Hair follicle dermal papilla cell (primary cell): ENCODE results near the gene TXN2. TPM values are rescaled to one million over a fixed set of nuclear protein-coding genes. Genes with fewer than 3 reads are reported as not detected.

Source experiments
- small RNA-seq: library from RNA; depleted of rRNA; stranded (forward); fragments of <200 nt; gene quantifications from one replicate; pipeline ENCODE3, GENCODE V24; 2012
- total RNA-seq: library from RNA; depleted of rRNA; stranded (reverse); fragments of >200 nt; gene quantifications from 2 replicates; pipeline ENCODE4 v1.2.3, GENCODE V29; 2012

TXN2 gene
- total RNA-seq: 26.8 and 32.2 TPM in 2 replicates

DNA sequence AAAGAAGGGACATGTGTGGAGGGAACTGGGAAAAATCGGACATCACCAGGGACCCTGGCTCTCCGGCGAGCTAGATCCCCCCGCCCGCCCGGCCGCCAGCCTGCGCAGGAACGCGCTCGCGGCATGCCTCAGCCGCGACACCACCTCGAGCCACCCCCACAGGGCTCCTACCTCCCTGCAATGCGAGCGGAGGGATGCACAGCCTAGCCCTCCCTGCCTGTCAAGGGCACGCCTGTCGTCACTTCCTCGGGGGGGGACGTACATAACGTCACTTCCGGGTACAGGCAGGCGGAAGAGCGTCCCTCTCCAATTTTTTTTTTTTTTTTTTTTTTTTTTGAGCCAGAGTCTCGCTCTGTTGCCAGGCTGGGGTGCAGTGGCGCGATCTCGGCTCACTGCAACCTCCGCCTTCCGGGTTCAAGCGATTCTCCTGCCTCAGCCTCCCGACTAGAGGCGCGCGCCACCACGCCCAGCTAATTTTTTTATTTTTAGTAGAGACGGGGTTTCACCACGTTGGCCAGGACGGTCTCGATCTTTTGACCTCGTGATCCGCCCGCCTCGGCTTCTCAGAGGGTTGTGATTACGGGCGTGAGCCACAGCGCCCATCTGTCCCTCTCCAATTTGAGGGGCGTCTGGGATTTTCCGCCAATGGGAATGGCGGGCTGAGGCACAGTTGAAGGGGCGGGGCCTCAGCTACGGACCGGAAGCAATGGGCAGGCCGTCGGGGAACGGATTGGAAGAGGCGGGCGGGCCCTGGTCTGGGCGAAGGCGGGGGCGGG, at the start of gene TXN2:
Gene TXN2, minus strand, starts transcription at position 248 of the 776 bp plus-strand sequence. CDS start 803 bp downstream, outside the sequence.

GRCh38 chr22:36528795-36529751, 47.6 kb upstream of the TXN2 start, which contains the start of gene EIF3D:
Gene EIF3D (minus strand): TSS chr22:36529166. CDS start chr22:36526121, 3,045 bp downstream.

DNA sequence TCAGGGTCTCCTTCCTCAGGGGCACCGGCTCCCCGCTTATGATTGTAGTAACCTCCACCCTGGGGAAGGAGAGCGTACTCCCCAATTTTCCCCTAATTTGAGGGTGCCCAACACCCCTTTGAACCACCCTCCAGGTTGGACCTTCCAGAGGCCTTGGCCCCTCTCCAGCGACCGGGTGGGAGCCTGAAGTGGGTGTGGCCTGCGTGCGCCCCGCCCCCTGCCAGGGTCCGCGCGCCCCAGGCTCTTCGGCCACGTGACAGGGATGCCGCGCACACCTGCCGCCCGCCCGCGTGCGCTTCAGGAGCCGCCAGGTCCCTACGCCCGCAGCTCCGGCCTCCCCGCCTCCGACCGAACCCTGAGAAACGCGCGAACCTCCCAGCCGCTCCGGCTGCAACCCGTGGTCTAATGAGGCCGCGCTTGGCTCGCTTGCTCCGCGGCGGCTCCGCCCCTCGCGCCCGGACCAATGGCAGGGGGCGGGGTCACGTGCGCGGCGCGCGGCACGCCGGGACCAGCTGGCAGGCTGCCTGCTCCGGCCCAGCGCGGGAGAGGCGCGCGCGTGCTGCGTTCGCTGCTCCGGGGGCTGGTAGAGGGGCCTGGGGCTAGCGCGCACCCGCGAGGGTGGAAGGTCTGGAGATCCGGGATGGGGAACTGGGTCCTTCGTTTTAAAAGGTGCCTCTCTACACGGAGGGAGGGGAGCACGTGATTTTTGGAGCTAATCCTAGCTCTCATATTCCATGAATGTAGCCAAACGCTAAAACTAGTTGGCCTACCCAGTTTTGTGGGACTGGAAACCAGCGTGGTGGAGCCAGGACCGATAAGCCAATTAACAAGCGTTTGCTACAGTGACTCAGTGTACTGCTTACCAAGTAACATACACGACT, 25.4 kb upstream of the TXN2 start, which contains the start of gene FOXRED2:
Gene FOXRED2, minus strand, starts transcription at position 404 of the 881 bp plus-strand sequence. CDS start 618 bp downstream, outside the sequence.

Small RNA genes lying within 50 kb of the gene (small RNA-seq; reads per million reads assigned to genes)
- gene RF00019: not detected

Other genes with a start within 250 kb of the TXN2 start
- 64.3 and 84.6 TPM in 2 replicates for gene APOL2, start 242.1 kb downstream of the TXN2 start, total RNA-seq
- 2.3 and 3.3 TPM in 2 replicates for gene APOL1, start 228.5 kb downstream of the TXN2 start, total RNA-seq
- 1,214 and 1,222 TPM in 2 replicates for gene MYH9, start 93.7 kb downstream of the TXN2 start, total RNA-seq
- 10.7 and 12.7 TPM in 2 replicates for gene FOXRED2, start 25.4 kb upstream of the TXN2 start, total RNA-seq
- 395 and 500 TPM in 2 replicates for gene EIF3D, start 47.5 kb upstream of the TXN2 start, total RNA-seq
- not detected in 2 replicates for gene CACNG2, start 222.1 kb upstream of the TXN2 start, total RNA-seq